Fibroblast of lung (primary cell): Measurements from ENCODE around the gene SLC47A1. TPM values are rescaled to one million over a fixed set of nuclear protein-coding genes. Genes with fewer than 3 reads are reported as not detected.
"Not testable (repeated sequence)": the region's sequence is repeated elsewhere in the genome, so short reads cannot be mapped to it uniquely, and the experiment has no call there.

Experiments
- DNase-seq, 2 donors: peaks; one replicate each; pipeline versions ENCODE4 v3.0.0 to v3.0.0-alpha.2; 2010; ENCODE audit warnings: low read depth in 2 of 2
- H2AFZ ChIP-seq: 2 replicates; pipeline ENCODE4 v1.5.1; 2012; ENCODE audit warnings: low read length, control low read depth, inconsistent platforms
- H3K27ac ChIP-seq: 2 replicates; pipeline ENCODE4 v1.5.1; 2011; ENCODE audit warnings: low read length, control low read depth; ENCODE audit not compliant: insufficient read depth
- H3K27me3 ChIP-seq: 2 replicates; pipeline ENCODE4 v1.5.1; 2011; ENCODE audit warnings: mild to moderate bottlenecking, low read length; ENCODE audit not compliant: control insufficient read depth, insufficient read depth
- H3K36me3 ChIP-seq: 2 replicates; pipeline ENCODE4 v1.5.1; 2011; ENCODE audit warnings: low read length; ENCODE audit not compliant: control insufficient read depth, insufficient read depth
- H3K4me1 ChIP-seq: 2 replicates; pipeline ENCODE4 v1.5.1; 2011; ENCODE audit warnings: low read length; ENCODE audit not compliant: control insufficient read depth, insufficient read depth; ENCODE audit errors: extremely low read depth
- H3K4me2 ChIP-seq: 2 replicates; pipeline ENCODE4 v1.5.1; 2011; ENCODE audit warnings: low read length, control low read depth; ENCODE audit not compliant: insufficient read depth; ENCODE audit errors: extremely low read depth
- H3K4me3 ChIP-seq, 4 experiments: fragments of 200-600 bp in 1 of 4; sonication (generic) in 1 of 4; replicated peaks in 1 of 4; 2 replicates each; pipeline ENCODE4 v1.5.1; 2011 to 2016; ENCODE audit warnings: low read length in 4 of 4, low read depth in 3 of 4, mild to moderate bottlenecking in 3 of 4, control low read depth in 2 of 4, inconsistent platforms in 1 of 4, mixed read lengths in 1 of 4; ENCODE audit not compliant: insufficient read depth in 1 of 4; ENCODE audit errors: control extremely low read depth in 1 of 4
- H3K79me2 ChIP-seq: 2 replicates; pipeline ENCODE4 v1.5.1; 2012; ENCODE audit warnings: mild to moderate bottlenecking, low read length, inconsistent platforms; ENCODE audit not compliant: control insufficient read depth, insufficient read depth
- H3K9ac ChIP-seq: 2 replicates; pipeline ENCODE4 v1.5.1; 2011; ENCODE audit warnings: mild to moderate bottlenecking, low read length, control low read depth; ENCODE audit not compliant: insufficient read depth
- H3K9me3 ChIP-seq: 2 replicates; pipeline ENCODE4 v1.5.1; 2012; ENCODE audit warnings: low read depth, low read length; ENCODE audit not compliant: control insufficient read depth, insufficient read depth
- H4K20me1 ChIP-seq: 2 replicates; pipeline ENCODE4 v1.5.1; 2011; ENCODE audit warnings: low read length; ENCODE audit not compliant: control insufficient read depth, insufficient read depth; ENCODE audit errors: extremely low read depth
- CTCF ChIP-seq, 2 donors: IDR thresholded peaks in 1 of 2; conservative IDR thresholded peaks in 1 of 2; 1 replicate in 1 of 2; 2 replicates in 1 of 2; pipeline ENCODE4 v1.5.1; 2011 to 2012; ENCODE audit warnings: low read length in 2 of 2, control low read depth in 1 of 2, inconsistent platforms in 1 of 2, low read depth in 1 of 2, mild to moderate bottlenecking in 1 of 2
- EZH2 ChIP-seq: IDR thresholded peaks from 2 replicates; pipeline ENCODE4 v1.5.1; 2012; ENCODE audit warnings: low read length, control low read depth, mild to moderate bottlenecking; ENCODE audit errors: missing control alignments
- polyA plus RNA-seq, 2 donors: library from polyadenylated mRNA; depleted of rRNA in 1 of 2; stranded (reverse) in 1 of 2; unstranded in 1 of 2; fragments of >200 nt; gene quantifications; 2 replicates each; pipeline ENCODE4 v1.2.1, GENCODE V29; 2011 to 2012; ENCODE audit warnings: missing spikeins in 1 of 2
- total RNA-seq: library from RNA; depleted of rRNA; stranded (reverse); fragments of >200 nt; gene quantifications from 2 replicates; pipeline ENCODE4 v1.2.1, GENCODE V29; 2014

The SLC47A1 gene
- total and polyA plus RNA-seq, 2 donors (not counting 1 experiment from before 2014, with no cell fraction given), result 0.12 to 0.66 TPM

- Histone ChIP-seq H3K4me2 (no peak overlapping the region), H2AFZ (no peak overlapping the region), H3K9me3 (no peaks in the 10 kb centered on the region), H4K20me1 (no peaks in the 10 kb centered on the region), H3K4me3 (no peak overlapping the region), H3K4me1 (no peaks in the 10 kb centered on the region), H3K36me3 (no peaks in the 10 kb centered on the region), H3K27me3 (no peaks in the 10 kb centered on the region), H3K27ac (no peak overlapping the region), H3K9ac (no peak overlapping the region), H3K79me2 (no peaks in the 10 kb centered on the region)
- no peak for TF ChIP-seq EZH2
- TF ChIP-seq CTCF (conservative IDR thresholded peaks at IDR 0.05 in 1 of 2, IDR thresholded peaks at IDR 0.05 in 1 of 2; ENCODE audit: low read depth in 1 of 2, low read length in 2 of 2), result peak; percentile 87 to 89
- DNase-seq, result peak; percentile 48 to 69
These were observed 19.7 kb upstream of the SLC47A1 start for GRCh38 chr17:19513897-19514488.

- no peak overlapping the region for H2AFZ ChIP-seq
- H4K20me1 ChIP-seq, result no peaks in the 10 kb centered on the region
- H3K4me2 ChIP-seq, result no peak overlapping the region
- no peaks in the 10 kb centered on the region for H3K36me3 ChIP-seq
- no peaks in the 10 kb centered on the region for H3K4me1 ChIP-seq
- TF ChIP-seq EZH2 (no peak), CTCF (conservative IDR thresholded peaks at IDR 0.05 in 1 of 2, IDR thresholded peaks at IDR 0.05 in 1 of 2; ENCODE audit: low read depth in 1 of 2, low read length in 2 of 2) (no peak)
- no peak overlapping the region for H3K27ac ChIP-seq
- no peak overlapping the region for H3K4me3 ChIP-seq
- no peak for DNase-seq
- no peak overlapping the region for H3K9ac ChIP-seq
- no peaks in the 10 kb centered on the region for H3K79me2 ChIP-seq
- no peaks in the 10 kb centered on the region for H3K9me3 ChIP-seq
- H3K27me3 ChIP-seq, result no peaks in the 10 kb centered on the region
These were observed 16.0 kb upstream of the SLC47A1 start for GRCh38 chr17:19517699-19518098.

- not testable (repeated sequence) for H3K9me3 ChIP-seq, H3K9ac ChIP-seq, H4K20me1 ChIP-seq, H3K4me1 ChIP-seq, H3K4me2 ChIP-seq, H3K79me2 ChIP-seq, DNase-seq, H3K27ac ChIP-seq, H3K4me3 ChIP-seq, H3K36me3 ChIP-seq, H3K27me3 ChIP-seq, H2AFZ ChIP-seq
These were observed 14.0 kb upstream of the SLC47A1 start for GRCh38 chr17:19519388-19520291.
